HG02588 (cell line): ENCODE data around the gene TRAM2.

Experiments used
- ATAC-seq: cut with Tn5 transposase; IDR thresholded peaks from one replicate; pipeline ENCODE4 v1.9.1; 2021; ENCODE audit warnings: mild to moderate bottlenecking, moderate library complexity; ENCODE audit not compliant: unreplicated experiment

The TRAM2 gene

DNA sequence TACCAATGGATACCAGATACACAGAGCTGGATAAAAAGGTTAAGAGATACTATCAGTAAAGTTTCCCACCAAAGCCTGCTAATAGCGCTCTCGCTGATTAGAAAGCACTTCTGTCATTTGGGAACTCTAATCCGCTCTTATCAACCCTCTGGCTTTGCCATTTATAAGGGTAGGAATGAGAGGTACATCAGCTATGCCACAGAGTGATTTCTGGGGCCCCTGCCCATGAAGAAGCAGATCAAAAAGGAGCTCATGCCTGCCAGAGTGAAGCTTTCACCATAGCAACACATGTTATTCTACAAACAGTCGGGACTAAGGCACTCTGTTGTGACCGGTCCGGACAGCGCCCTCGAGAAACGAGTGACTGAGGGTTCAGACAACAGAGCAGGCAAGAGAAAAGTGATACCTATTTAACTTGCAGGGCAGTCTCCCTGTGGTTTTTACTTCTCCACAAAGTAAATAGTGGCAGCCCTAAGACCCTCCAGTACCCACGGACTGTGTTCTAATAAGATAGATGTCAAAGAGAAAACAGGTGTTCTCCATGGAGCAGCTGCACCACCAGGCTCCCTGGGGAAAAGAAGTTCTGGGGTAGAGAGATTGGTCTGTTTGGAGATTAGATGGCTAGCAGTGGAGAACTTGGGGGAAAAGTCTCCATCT is 5.6 kb downstream of the TRAM2 start:
- ATAC-seq, result no peak

DNA sequence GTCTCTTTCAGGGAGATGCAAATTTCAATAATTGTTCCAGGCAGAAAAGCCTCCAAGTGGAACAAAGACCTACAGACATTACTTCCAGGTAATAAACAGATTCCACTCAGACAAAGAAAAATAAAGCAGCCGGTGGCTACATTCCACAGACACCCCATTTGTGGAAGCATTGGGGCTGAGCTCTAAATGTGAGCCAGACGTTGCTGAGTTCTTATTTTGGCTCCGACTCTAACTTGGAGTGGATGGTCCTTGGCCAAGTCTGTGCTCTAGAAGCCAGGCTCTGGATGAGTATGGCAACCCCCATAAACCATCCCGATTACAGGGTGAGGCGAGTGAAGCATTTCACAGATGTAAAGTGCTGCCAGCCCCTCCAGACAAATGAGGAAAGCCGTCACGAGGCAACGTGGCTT is 6.6 kb downstream of the TRAM2 start:
- no peak for ATAC-seq

DNA sequence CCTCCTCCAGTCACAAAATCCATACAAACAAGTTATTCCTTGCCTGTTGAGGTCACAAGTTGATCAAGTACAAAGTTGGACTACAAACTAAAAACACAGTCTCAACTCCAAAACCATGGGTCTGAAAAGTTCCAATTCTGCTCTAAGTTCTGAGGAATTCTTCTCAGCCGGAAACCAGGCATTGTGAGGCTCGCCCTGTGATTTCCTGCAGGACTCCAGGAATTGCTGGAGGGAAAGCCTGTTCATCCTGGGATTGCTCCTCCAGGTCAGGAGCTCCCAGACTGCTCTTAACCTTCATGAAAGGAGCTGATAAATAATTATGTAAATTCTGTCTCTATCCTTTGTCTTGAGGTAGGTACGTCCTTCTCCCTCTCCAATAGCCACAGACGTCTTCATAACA is 8.5 kb downstream of the TRAM2 start:
- no peak for ATAC-seq

DNA sequence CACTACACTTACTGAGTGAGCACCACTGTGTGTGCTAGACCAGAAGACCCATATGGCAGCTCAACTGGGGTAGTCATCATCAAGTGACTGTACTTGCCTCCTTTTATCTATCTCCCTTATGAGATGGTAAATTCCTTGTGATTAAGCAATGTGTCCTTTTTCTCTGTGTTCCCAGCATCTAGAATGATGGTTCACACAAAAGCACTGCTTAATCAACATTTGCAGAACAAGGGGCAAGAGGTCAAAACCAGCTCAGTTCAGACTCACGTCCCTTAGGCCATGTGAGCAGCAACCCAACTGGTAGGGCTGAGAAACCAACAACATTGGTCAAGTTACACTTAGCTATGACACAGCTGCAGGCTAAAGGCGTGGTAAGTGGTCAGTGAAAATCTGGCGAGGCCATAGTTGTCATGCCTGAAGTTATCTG is 10.0 kb downstream of the TRAM2 start:
- ATAC-seq, result no peak

DNA sequence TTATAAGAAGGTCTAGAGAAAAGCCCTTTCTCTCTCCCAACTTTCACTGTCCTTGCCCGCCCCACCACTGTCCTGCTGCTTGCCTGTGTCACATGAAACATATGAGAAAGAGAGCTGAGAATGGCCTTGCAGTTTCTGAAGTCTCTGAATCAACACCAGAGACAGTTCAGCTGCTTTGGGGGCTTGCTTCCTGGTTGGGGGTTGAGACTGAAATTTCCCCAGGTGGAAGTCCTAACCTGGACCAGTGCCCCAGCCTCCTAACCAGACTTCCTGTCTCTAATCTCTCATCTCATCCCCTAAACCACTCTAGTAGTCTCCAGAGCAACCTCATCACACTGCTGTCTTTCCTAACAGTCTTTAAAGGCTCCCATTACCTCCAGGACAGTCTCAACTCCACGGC is 10.7 kb downstream of the TRAM2 start:
- peak; percentile 67 for ATAC-seq

DNA sequence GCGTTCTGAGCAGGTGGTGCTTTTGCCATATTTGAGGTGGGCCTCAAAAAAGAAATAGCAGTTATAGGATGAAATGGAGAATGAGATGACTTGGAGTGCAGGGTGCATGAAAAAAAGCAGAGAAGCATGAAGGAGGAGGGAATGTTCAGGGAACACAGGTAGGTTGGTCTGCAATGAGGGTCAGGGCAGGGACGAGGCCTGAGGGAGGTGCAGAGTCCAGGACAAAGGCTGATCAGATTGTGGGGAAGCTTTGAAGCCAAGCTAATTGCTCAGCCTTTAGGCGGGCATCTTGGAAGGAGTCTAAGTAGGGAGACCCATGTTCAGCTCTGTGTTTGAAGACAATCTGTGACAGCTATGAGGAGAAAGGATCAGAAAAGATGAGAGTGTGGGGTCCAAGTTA is 12.0 kb downstream of the TRAM2 start:
- ATAC-seq, result no peak

DNA sequence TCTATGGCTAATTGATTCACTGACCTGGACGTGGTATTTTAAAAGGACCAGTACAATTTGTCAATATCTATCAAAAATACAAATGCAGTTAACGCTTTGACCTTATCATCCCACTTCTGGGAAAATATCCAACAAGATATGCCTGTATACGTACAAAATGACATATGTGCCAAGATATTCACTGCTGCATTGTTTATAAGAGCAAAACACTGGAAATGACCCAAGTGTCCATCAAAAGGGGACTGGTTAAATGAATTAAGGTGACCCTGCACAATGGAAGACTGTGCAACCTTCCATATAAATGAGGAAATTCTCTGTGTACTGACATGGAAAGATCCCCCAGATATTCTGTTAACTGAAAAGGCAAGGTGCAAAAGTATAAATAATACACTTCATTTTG is 13.9 kb downstream of the TRAM2 start:
- ATAC-seq, result no peak

DNA sequence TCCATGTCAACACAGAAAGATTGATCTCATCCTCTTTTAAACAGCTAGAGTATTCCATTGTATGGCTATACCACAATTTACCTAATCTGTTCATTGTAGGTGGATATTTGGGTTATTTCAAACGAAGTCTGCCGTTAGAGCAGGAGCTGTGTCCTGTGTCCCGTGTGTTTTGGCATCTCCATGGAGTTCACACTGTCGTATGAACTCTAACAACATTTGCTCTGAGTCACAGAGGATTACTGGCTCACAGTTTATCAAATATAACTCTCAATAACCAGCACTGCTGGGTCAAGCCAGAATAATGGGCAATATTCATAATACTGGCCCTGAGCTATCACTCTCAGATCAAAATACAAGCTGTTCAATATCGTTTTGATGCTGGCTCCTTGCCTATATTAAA is 16.4 kb downstream of the TRAM2 start:
- ATAC-seq, result no peak

DNA sequence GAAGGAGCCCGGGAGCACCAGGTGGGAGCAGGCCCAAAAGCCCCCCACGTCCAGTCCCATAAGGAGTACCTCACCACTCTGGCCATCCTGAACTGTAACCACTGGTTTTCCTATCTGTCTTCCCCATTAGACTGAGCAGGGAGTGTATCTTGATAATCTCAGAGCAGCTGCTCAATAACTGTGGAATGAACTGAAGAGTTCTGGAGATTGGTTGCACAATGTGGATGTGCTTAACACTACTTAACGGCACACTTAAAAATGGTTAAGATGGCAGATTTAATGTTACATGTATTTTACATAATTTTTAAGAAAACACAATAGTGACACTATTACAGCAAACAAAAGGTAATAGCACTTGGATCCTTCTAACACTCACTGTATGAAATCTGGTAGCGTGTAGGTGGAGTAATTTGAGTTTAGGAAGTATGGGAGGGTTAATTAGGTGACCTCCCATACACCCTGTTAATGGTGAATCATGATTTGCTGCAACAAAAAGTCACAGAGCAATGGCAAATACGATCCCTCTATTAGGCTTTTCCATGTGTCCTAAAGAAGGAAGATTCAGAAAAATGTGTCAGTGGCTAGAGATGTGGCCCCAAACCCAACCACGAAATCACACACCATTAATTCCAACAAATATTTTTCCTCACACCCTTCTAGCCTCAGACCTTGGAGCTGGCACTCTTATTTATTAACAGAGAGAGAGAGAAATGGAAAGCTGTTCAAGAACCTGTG is 18.4 kb downstream of the TRAM2 start:
- ATAC-seq, result no peak

DNA sequence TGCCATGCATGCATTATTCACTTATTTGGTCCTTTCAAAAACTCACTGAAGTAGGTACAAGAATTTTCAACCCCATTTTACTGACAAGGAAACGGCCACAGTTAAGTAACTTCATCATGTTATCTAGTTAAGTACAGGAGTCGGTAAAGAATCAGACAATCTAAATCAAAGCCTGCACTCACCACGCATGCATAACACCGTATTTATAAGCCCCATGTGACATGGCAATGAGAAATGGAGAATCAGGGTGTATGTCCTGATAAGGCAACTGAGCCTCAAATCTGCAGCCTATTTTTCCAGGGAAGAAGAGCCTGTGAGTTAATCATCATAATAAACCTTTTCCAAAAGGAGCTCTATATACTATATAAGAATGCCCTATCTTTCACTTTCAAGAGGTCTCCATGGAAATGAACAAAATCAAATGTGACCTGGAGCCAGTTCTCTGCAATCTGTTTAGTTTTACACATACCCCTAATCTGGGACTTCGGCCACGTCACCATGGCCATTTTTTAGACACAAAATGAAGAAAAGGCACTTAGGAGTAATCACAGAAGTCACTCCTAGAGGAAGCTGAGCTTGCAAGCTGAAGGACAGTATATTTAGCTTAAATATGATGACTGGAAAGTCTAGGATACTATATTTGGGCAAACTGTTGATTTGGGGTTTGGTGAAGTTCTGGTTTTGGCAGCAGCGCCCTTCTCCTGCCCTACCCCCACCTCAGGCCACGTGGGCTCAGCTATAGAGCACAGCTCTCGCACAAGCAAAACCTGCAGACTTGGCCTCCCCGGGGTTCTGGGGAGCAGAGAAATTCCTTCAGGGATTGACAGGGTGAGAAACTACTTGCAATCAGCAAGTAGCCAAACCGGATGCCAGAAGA is 19.2 kb downstream of the TRAM2 start:
- no peak for ATAC-seq

DNA sequence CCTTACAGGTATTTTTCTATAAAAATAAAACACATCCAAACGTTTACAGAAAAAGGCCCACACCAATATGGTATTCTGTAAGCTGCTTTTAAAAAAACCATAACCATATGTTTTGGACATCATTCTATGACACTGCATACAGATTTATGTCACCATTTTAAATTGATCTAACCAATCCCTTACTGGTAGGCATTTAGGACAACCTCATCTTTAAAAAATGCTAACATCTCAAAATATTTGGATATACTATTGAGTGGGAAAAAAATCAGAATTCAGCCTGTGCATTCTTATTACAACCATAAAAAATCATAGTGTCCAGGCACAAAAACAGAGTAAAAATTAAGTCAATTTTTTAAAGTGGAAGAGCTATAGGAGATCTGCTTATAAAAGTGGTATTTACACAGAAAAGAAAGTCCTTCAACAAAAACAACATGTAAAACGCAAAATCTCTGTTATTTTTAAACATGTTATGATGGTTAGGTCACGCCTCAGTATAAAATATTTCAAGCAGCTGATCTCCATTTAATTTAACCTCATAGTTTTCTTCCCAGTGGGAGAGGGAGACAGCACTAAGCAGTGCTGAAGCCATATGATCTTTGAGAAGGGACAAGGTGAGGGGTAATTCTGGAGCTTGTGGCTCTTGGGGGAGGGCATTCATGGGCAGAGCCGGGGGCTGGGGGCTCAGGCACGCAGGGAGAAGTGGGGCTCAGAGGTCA is 21.2 kb downstream of the TRAM2 start:
- no peak for ATAC-seq

DNA sequence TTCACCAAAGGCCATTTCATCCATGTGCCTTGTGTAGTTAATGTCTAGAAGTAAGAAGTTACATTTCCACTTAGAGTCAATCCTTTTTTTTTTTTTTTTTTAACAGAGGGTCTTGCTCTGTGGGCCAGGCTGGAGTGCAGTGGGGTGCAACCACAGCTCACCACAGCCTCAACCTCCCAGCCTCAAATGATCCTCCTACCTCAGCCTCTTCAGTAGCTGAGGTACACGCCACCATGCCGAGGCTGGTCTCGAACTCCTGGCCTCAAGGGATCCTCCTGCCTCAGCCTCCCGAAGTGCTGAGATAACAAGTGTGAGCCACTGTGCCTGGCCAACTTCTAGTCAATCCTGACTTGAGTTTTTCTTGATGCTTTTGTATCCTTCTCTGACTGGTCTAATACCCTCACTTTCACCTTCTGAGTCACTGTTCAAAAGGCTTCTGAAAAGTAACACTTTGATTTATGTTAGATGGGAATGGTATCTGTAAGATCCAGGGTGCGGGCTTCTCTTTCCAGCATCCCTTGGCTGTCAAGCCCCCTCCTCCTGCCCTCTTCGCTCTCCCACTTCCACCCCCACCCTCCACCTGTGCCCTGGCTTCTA is 22.1 kb downstream of the TRAM2 start:
- no peak for ATAC-seq

DNA sequence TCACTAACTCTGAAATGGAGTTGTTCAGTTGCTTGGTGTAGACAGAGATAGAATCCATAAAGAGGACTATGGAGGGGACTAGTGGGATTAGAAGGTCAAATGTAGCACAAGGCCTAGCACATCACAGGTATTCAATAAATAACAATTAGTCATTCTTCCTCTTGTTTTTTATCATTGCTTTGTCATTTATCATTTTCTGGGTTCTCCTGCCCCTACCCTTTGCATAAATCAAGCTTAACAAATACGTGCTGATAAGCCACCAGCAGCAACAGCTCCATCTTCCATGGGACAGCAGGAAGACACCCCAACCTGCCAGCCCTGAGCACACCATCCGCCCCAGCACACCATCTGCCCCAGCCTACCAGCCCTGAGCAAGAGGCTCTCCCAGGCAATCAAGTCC is 23.1 kb downstream of the TRAM2 start:
- ATAC-seq, result no peak

DNA sequence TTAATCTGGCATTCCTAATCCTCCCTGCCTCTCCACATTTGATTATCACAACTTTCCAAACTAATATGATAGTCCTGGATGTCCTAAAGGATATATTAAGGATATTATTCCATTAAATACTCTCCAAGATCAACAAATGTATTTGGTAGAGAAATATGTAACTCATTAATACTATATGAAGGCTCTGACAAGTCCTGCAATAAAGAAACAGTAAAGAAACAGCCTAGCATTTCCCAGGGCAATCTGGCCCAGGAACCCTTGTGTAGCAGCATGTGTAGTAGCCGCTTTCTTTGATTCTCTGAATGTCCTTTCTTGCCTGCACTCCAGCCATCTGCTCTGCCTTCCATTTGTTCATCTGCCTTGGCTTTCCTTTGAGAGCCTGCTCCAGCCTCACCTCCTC is 23.7 kb downstream of the TRAM2 start:
- no peak for ATAC-seq

DNA sequence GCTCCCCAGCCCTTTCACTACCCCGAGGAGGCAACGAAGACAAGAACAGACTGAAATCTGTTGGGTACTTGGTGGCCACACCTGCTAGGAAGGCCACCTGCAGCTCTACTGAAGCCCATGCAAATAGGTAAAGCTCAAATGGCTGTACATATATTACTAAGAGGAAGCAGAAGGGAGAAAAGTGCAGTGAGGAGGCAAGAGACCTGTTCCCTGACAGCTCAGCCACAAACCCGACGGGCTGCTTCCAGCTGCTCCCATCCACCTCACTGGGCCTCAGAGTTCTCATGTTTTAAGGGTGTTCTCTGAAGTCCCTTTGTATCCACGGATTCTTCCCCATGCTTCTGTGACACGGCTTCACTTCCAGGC is 24.6 kb downstream of the TRAM2 start:
- peak; percentile 97 for ATAC-seq

DNA sequence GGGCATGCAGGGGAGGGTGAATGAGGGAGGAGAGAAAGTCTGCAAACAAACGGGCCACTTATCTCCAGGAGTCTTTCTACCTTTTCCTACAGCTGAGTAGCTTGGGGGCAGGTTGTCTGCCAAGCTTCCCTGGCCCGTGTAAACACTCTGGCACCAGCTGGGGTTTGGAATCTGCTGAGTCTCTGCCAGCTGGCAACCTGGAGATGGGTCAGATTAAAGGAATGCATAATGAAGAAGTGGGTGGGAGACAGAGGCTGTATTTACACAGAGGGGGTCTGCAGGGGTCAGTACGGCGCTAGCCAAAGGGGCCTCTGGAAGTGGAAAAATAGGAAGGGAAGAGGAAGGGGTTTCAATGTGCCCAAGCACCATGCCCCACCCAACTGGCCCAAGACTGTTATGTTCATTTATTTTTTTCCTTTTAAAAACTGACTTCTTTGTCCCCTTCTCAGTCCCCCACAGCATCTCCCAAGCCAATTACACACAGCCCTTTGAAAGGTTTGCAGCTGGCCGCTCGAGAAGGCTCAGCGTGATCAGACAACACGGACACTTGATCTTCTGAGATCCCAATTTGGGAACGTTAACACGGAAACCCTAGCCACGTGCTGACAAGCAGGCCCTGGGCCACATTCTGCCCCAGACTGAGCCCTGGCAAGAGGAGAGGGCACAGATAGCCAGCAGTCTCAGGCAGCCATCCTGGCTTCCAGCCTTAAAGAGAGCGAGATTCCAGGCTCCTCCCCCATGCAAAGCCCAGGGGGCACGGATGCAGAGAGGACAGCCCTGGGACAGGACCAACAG is 25.2 kb downstream of the TRAM2 start:
- no peak for ATAC-seq

DNA sequence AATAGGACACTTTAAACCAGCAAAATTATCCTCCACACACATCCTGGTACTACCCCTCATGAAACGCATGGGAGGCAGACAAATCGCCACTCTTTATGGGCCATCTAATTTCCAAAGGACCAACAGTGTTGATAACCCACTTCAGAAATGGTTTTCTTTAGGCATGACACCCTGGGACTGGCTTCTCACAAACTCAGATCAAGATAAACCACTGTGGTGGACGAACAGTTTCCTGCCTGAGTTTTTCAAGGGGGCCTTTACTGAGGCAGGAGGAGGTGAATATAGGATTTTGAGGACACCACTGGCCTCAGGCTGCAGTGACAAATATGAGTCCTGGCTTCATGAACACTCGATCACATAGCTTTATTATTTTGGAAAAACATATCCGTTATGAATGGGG is 26.0 kb downstream of the TRAM2 start:
- no peak for ATAC-seq

DNA sequence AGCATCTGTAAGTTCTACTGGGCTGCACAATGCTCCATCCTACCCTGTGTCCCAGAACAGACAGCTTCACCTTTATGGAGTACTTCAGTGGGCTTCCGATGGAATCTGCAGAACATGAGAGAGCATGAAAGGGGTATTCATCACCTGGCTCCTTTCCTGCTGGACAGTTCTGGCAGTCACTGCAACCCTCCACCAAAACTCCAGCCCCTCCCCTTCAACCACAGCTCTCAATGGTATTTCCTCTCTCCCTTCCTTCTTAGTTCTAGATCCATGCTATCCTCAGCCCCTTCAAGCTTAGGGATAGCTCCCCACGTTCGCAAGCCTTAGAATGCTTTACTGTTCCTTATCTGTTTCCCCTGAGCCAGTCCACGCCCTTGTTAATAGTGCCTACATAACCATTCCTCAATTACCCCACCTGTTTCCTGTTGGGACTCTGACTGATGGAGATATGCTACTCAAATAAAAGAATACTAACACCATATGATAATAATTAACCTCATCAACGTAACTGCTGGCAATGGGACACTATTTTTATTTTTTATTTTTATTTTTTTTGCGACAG is 26.8 kb downstream of the TRAM2 start:
- ATAC-seq, result no peak

DNA sequence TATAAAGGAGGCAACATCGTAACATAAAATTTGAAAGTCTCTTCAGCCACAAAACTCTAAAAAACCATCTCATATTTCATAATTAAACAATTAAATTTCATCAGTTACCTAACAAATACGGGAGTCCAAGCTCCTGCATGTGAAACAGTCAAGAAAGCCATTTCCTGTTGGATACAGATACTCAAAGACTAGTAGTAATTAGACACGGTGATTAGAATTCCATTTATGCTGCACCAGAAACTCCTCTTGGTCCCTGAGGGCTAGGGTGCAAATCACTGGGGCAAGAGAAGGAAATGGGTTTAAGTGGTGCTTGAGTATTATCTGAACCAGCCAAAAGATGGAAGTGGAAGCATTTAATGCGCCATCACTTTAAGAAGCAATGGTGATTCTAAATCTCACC is 27.4 kb downstream of the TRAM2 start:
- no peak for ATAC-seq

DNA sequence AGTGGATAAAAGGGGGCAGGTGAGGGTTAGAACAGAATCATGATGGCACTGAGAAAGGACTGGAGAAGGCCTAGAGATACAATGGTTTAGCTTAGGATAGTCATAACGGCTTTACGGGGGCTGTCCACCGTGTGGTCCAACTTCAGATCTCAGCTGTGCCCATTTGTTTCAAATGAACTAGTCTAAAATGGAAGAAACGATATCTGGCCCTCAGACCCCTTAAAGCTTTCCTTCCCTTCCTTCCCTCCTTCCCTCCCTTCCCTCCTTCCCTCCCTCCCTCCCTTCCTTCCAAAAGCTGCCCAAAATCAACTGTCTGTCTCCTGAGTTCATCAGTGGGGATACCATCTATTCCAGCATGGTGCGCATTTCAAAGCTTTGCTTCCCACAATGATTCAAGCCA is 27.9 kb downstream of the TRAM2 start:
- no peak for ATAC-seq
